GM21528 (cell line): ENCODE data around the gene RPS14.
A peak's percentile ranks its signal among the peaks of the same experiment; 100 is the strongest.
"Not testable (repeated sequence)": the region's sequence is repeated elsewhere in the genome, so short reads cannot be mapped to it uniquely, and the experiment has no call there.

Experiments used
- ATAC-seq: cut with Tn5 transposase; IDR thresholded peaks from one replicate; pipeline ENCODE4 v1.9.1; 2021; ENCODE audit warnings: mild to moderate bottlenecking, moderate library complexity; ENCODE audit not compliant: unreplicated experiment, low FRiP score

The RPS14 gene

GRCh38 chr5:150419630-150420270 is 29.8 kb downstream of the RPS14 start:
- peak; percentile 50 for ATAC-seq

- ATAC-seq, result not testable (repeated sequence)
Observed at GRCh38 chr5:150413902-150414790, 35.4 kb downstream of the RPS14 start.

DNA sequence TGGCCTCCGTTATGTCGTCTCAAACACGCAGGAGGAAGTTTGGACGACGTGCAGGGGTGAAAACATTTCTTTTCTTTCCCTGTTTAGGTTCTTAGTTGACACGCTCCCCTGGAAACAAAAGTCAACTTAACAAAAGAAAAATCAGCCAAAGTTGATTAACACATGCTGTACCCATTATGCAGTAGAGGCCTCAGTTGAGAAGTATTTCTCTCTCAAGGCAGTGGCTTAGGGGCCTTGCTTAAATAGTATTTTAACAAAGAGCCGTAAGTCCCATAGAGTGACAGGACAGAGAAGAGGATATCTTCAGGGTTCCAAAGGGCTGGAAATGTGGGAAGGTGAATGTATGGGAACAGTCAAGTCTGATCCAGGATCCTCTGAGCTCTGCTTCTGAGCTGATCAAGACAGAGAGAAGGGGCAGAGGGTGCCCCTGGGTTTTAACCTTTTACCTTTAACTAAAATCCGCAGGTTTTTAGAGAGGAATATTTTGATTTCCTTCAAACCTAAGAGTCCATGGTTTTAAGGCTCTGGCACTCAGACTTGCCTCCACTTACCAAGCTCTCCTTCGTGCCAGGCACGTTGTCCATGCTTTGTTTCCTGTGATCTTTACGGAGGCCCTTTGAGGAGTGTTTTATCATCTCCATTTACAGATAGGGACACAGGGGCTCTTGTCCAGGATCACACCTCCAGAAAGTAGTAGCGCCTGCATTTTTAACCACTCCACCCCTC is 36.2 kb downstream of the RPS14 start:
- no peak for ATAC-seq

DNA sequence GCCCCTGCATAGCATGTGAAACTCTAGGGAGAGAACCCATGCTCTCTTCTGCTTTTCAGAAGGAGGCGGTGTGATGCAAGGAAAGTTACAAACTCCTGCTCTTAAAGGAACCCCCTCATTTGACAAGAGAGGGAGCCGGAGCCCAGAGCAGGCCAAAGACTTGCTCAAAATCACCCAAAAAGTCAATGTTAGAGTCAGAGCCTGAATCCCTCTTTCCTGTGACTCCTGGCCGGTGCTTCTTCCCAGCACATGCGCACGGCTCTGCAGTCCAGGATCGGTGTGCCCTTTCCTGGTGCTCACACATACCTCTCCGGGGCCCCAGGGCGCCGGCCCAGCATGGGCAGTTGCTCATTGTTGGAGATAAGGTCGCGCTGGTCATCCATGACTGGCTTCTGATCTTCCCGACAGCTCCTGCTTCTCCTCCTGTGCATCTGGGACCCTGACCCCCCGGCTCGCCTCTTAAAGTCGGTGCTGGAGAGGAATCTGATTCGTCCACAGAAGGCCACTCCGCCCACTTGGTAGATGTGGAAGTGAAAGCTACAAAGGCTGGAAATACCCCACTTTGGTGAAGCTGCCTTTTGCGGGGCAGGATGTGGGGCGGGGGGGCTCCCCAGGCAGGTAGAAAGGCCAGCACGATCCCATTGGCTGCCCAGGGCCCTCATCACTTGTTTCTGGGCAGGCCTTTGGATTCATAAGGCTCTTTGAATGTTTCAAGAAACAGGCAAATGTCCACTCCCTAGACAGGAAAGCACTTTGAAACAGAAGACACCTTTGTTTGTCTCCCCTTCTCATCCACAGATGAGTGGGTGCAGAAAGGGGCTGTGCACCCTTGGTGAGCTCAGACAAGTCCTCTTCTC is 37.0 kb downstream of the RPS14 start, which contains the start of gene CD74:
Gene CD74, minus strand, starts transcription at position 592 of the 857 bp plus-strand sequence. Its CDS starts 161 bp downstream, at position 431.
- ATAC-seq, result peak; percentile 73

DNA sequence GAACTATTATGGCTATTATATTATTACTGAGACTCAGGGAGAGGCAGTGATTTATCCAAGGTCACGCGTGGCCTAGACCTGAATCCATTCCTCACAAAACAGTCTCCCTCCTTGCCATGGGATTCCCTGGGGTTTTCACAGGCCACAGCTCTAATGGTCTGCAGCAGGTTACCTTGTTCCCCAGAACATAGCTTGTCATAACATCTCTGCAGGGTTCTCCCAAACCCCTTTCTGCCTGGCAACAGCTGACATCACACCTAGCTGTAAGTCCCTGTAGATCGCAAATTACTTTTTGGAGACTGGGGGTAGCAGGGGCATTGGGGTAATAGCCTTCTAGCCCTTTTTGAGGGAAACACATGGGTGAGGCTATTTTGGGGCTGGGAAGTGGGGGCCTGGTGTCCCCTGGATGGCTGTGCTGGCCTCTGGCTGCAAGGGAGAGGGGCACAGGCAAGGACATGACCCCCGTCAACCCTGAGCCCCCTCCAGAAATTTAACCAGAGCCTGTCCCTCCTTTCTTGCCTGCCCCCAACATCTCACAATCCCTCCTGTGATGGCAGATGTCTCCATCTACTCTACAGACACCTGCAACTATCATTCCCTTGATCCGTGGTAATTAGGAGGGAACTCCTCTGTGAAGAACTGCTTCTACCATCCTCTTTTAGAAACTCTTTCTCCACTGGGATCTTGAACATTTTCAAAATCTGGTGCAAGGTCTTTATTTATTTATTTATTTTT is 38.1 kb downstream of the RPS14 start:
- ATAC-seq, result no peak

DNA sequence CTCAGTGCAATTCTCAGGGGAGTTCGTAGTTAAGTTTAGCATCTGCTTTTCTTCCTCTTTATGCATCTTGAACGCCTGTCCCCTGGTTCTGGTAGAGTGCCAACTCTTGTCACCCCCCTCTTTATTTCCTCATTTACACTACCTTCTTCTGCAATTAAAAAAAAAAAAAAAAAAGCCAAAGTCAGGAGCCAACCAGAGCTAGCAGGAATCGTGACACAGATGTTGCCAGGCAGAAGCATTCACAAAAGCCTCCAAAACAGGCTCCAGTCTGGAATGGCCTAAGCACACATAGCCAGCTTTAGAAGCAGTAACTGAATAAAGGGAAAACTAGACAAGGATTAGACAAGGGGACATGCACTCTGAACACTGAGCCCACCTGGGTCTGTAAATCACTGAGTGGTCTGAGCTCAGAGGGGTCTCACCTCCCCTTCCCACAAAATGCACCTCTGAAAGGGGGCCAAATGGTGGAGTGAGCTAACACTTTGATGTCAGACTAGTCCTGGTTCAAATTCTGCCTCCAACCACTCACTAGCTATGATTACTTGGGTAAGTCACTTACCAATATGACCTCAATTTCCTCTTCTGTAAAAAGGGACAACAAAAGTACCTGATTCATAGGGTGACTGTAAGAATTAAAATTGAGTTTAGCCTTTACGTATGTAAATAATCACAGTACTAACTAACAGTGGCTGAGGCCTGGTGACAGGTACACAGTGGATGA is 38.9 kb downstream of the RPS14 start:
- no peak for ATAC-seq

GRCh38 chr5:150409638-150410523 is 39.7 kb downstream of the RPS14 start:
- ATAC-seq, result peak; percentile 16

DNA sequence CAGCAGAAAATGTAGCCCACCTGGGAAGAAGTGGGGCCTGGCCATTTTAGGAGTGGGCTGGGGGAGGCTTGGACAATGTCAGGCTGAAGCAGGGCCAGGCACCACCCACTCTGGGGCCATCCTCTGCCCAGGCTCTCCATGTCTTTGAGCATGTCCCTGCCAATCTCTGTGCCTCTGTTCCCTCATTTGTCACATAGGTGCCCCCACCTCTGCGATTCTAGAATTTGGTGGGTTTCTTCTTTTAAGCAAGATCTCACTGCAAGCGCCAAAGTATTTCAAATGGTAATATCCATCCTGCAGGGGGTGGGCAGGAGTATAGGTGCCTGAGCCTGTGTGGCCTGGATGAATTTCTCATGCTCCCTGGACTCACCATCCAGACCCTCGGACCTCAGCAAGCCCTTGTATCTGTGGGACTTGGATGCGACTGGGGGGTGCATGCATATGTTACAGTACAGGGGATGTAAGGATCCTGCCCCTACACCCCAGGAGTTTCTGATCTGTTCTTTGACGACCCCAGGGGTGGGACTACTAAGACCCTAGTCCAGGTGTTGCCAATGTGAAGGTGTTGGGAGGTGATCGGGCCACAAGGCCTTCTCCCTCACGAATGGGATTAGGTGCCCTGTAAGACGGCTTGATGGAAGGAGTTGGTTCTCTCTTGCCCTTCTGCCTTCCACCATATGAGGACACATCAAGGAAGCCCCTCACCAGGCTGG is 41.2 kb downstream of the RPS14 start:
- ATAC-seq, result no peak

DNA sequence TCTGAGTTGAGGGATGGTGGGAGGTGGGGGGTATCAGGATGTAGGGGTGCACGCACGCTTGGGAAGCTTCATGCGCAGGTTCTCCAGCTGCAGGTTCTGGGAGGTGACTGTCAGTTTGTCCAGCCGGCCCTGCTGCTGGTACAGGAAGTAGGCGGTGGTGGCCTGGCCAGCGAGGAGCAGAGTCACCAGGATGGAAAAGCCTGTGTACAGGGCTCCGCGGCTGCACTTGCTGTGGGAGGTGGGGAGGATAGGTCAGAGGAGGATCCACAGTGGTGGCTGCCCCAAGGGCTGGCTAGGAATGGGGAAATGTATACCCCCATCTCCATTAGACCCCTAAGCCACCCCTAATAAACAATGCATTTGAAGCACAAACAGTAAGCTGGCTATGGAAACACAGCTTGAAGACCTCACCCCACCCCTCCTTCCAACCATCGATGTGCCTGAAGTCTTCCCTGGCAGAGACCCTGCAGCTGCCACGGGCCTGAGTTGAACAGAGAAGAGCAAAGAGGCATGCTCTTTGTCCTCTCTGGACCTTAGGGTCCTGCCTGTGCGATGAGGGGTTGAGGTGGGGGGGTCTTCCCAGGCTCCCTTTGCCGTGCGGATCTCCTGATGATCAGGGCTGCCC is 42.3 kb downstream of the RPS14 start:
- ATAC-seq, result no peak

DNA sequence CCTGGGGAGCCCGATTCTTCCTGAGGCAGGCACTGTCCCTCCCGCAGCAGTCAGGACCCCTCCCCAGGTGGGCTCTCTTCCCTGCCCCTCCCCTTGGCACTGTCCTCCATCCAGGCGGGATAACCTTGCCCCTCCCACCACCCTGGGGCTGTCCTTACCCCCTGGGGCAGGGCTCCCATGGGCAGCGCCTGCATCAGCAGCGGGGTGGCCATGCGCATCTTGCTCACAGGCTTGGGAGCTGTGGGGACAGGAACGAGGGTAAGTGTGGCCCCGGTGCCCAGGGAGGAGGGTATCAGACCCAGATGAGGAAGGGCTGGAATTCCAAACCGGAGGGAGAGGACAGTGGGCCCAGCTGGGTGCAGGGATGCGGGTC is 42.8 kb downstream of the RPS14 start:
- no peak for ATAC-seq

DNA sequence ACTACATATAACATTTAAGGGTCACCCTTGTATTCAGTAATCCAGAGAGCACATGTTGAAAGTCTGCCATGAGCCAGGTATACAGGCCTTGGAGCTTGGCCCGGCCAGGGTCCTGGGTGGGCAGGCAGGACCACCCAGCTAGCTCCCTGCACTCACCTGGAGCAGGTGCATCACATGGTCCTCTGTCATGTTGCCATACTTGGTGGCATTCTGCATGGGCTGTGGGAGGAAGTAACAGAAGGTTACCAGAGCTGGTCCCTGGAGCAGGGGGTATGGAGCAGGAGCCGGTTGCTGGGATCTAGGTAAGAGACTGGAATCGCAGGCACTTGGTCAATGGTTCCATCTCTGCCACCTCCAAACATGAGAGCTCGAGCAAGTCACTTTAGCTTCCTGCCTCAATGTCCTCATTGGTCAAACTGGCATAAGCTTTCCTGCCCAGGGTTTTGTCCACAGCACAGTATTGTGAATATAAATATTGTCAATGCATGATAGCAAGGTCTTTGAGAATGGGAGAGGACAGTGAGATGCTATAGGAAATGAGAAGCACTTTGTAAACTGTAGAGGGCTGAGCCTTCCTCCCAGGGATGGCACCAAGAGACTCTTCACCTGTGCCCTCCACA is 43.3 kb downstream of the RPS14 start:
- ATAC-seq, result no peak

DNA sequence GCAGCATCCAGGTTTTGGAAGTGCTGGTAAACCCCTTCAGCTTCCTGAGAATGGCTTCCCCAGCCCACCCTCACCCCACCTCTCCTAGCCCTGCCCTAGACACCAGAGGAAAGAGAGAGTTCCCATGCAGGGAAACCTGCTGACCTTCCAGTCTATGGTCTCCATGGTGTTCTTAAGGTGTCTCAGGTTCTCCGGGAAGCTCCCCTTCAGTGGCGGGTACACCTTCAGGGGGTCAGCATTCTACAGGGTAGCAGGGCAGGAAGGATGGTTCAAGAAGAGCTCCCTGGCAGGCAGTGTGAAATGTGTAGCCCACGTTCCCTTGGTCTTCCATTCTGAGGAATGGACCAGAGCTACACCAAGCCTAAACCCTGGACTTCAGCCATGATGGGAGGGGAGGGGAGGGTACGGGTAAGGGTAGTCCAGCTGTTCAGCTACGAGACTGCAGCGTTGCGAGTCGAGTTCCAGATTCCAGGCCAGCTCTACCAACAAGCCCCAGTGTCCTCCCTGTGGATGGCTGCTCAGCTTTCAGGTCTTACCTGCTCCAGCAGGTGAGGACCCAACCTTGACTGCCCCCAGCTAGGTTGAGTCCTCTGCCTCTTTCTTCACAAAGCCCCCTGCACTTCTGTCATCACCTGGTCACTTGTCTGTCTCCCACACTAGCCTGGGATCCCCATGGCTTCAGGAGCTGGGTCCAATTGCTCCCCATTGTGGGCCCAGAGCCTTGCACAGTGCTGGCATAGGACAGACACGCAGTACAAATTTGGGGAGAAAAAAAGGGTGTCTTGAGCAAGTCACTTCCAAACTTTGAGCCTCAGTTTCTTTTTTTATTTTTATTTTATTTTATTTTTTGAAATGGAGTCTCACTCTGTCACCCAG is 44.4 kb downstream of the RPS14 start:
- ATAC-seq, result no peak

DNA sequence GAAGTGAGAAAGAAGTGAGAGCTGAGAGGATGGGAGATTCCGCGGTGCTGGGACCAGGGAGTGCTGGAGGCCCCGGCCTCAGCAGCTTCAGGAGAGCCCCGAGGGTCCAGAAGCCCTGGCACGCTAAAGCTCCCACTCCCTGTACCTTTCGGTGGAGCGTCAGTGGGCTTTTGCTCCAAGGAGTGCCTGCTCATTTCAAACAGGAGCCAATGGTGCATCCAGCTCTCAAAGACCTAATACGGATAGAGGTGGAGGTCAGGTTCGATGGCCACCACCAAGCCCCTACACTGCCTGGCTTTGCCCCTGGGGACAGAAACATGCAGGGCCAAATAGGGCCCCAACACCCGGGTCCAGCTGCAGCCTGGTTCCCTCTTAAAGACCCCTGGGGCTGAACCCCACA is 45.0 kb downstream of the RPS14 start:
- no peak for ATAC-seq

GRCh38 chr5:150404121-150404520 is 45.4 kb downstream of the RPS14 start:
- ATAC-seq, result no peak

DNA sequence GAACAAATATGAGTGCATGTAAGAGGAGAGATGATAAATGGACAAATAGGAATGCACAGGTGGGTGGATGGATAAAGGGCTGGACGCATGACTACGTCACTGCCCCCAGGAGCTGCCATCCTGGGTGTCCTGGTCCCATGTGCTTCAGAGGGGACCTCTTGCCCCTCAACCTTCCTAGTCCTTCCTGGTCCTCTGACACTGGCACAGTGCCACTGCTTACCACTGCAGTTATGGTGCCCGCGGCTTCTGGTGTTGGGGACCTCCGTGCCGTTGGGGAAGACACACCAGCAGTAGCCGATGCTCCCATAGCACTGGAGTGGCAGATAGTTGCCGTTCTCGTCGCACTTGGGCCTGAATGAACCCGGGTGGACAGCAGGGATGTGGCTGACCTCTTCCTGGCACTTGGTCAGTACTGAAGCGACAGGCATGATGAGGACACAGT is 46.6 kb downstream of the RPS14 start:
- no peak for ATAC-seq
